NCI-H526 (cell line): ENCODE results near the gene STK39.
A peak's percentile ranks its signal among the peaks of the same experiment; 100 is the strongest.

Experiments
- DNase-seq, 2 experiments: peaks; one replicate each; lab custom pipeline; 2025; lab: John Stamatoyannopoulos, UW

The STK39 gene

GRCh38 chr2:168158586-168158985 lies 88.8 kb downstream of the STK39 start:
- DNase-seq = no peak

DNA sequence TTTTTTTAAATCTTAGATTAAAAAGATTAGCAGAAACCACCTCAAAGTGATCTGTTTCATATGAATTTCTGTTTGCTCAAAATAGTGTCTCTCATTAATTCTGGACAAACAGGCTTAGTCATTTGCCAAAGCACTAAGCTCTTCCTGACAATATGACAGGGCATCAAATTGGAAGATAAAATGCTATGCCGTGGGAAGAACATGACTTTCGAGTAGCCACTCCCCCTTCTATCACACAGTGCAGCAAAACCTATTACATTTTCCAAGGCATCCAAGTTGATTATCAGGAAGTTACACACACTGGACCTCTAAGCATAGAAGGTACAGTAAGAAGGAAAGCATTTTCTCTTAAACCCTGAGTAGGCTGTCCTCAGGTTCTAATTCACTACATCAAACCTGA lies 89.5 kb downstream of the STK39 start:
- no peak for DNase-seq

DNA sequence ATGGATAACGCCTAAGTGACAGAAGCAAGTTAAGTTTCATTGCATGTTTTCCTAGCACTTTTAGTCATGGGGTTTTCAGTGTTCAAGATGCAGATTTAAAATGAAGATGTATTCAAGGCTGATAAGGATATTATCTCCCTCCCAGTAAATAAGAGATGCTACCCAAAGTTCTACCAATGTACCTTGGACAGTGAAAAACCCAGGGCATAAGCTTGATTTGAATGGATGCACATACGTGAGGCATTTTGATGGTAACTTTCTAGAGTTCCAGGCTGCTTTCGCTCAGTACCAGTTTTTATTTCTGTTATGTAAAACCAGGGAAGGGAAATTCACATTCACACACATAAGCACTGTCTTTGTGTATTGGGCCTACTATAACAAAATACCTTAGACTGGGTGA lies 90.3 kb downstream of the STK39 start:
- no peak for DNase-seq

DNA sequence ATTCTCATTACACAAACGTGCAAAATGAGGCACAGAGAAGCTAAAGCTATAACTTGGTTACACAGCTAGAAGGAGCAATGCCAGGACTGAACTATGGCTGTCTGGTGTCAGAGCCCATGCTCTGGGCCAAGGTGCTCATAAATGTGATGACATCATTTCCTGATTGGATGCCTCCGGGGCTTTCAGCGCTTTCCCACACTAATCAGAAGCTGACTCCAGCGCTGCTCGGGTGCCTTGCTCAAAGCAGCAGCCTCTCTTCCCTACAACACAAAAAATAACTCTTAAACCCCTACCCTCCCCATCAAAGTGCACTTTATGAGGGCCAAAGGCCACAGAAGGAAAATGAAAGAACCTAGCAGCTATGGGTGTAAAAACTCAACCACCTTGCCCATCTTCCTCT lies 90.7 kb downstream of the STK39 start:
- no peak for DNase-seq

DNA sequence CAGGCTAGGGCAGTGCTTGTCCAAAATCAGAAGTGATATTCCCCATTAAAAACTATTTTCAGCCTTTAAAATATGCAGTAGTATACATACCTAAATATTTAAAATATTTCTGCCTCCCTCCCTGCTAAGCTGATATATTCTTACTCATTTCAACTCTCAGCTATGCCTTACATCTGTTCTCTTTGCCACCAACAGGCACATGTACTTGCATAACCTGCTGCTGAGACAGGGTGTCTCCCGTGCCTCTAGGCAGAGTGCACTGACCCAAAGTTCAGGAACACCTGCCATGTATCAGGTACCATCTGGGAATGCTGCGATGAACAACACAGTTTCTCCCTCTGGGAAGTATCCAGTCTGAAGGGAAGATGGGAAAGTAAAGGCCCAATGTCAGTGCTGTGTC lies 91.7 kb downstream of the STK39 start:
- no peak for DNase-seq

- DNase-seq = no peak
Measured at GRCh38 chr2:168155046-168155445, 92.3 kb downstream of the STK39 start.

DNA sequence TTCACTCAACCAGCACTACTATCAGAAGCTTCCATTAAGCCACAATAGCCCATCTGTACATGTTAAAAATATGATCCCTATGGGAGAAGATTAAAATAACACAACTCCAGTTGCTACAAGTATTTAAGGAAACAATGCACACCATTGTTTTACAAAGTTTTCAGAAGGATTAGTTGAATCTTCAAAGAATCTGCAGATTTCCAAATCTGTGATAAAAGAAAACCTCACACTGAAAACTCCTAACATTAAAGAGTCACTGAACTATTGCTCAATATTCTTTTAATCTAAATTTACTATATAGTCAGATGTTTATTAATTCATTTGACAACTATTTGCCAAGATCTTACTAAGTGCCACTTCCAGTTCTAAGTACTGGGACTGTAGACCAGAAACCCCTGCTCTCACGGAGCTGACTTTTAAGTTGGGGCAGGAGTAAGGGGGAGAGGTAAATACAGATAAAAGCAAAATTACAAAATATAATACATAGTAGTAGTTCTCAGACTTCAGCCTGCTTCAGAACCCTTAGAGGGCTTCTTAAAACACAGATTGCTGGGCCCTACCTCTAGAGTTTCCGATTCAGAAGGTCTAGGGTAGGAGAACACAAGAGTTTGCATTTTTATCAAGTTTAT lies 94.4 kb downstream of the STK39 start:
- DNase-seq = peak; percentile 38 to 39

DNA sequence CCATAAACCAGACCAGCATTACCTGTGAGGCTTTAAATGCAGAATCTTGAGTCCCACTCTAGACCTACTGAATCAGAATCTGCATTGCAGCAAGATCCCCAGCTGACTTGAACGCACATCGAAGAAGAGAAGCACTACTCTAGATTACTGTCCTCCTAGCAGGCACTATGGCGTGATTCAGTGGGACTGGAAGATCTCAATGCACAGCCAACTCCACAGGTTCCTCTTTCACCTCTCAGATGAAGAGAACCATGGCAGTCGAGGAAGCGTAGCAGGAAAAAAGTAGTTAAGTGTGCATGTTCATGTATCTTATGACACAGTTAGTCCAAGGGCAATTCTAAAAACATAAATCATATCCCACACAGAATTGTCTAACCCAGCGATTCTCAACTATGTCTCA lies 97.4 kb downstream of the STK39 start:
- no peak for DNase-seq

GRCh38 chr2:168149150-168149974 lies 98.0 kb downstream of the STK39 start:
- no peak for DNase-seq

- DNase-seq = no peak
Measured at GRCh38 chr2:168147830-168148794, 99.3 kb downstream of the STK39 start.

GRCh38 chr2:168146892-168147810 lies 100.2 kb downstream of the STK39 start:
- DNase-seq = no peak

GRCh38 chr2:168145426-168146310 lies 101.7 kb downstream of the STK39 start:
- DNase-seq = no peak

GRCh38 chr2:168145011-168145410 lies 102.4 kb downstream of the STK39 start:
- DNase-seq = no peak

DNA sequence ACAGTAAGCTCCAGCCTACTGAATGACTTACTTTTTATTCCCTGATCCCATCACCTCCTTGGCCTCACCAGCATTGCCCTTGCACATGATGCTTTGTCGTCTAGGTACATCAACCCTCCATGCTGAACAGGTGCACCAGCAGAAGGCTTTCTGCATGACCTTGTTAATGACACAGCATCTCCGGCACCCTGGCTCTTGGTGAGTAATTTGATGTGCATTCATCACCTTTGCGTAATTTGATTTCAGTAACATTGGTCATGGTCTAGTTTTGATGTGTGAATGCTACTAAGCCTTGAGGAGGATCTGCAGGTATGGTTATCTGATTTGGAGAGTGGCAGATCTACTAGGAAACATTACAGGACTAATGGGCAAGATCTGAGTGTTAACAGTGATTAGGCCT lies 103.6 kb downstream of the STK39 start:
- DNase-seq = no peak

DNA sequence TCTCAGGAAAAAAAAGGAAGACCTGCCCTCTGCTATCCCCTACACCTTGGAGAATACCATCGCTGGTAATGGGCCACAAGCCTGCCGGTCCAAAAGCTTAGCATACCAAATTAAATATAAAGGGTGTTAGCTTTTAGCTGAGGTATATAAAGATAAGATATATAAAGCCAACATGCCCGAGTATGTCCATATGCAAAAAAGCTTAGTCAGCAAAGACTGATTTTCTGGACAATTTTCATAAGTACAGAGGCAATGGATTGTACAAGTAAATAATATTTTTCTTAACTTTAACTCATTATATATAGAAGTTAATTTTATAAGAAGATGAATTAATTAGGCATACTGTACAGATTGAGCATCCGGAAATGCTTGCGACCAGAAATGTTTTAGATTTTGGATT lies 106.5 kb downstream of the STK39 start:
- DNase-seq = no peak

- no peak for DNase-seq
Measured at GRCh38 chr2:168139852-168140251, 107.5 kb downstream of the STK39 start.

DNA sequence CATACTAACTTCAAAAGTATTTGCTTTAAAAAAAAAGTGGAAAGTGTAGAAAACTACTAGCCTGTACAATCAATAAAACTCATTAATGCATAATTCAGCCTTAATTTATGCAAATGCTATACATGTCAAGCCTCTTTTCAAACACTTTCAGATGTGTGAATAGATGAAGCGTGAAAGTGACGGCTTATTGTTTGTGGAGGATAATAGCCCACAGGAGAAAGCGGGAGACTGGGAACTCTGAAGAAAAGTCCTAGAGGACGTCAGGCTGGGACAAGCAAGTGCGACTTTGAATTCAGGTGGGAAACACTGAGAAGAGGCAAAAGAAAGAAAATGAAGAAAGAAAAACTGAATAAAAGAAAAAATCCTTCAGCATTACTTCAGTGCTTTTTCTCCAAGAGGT lies 108.5 kb downstream of the STK39 start:
- peak; percentile 16 to 65 for DNase-seq

GRCh38 chr2:168138374-168138773 lies 109.0 kb downstream of the STK39 start:
- peak in 1 of 2 experiments; percentile 48 for DNase-seq

DNA sequence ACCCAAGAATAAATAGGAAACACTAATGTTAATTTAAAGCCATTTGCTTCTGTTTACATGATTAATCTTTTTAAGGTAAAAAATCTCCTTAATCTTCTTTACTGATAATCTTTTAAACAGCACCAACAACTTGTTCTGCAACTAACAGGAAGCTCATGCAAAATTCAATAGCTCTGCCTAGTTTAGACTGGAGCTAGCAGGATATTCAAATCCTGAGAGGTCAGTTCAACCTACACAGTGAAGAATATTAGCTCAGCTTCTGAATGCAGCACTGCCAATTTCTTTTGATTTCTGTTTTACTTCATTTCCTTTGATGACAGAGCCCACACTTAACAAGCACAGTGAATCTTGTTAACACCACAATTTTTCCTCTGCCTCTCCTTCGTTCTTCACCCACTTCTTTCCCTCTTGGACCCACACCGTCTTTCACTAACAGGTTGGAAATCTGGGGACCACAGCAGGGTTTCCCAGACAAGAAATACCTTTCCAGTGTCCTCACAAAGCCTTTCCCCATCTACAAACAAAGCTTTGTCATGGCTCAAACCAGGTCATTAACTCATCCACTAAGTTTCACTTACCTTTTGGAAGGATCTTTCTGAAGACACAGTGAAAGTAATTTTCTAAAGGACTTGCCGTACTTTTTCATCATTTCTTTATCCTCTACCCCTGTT lies 109.8 kb downstream of the STK39 start:
- DNase-seq = peak; percentile 76 to 81
